Measurements from ENCODE around the gene MT2A.

DNA sequence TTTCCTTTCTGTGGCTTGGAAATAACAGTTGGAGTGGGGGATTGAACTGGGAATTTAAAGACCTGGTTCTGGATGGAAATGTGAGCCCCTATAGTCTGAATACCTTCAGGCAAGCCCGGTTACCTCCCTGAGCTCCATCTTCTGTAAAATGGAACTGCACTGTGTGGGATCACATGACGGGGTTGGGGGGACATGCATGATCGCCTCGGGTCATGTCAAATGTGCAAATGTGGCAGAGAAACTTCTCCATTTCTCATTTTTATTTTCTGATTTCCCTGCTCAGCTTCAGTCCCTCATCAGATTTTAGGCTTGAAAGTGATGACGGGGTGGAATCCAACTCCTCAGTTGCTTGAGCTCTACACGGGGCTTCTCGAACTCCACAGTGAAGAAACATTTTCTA, 44.8 kb downstream of the MT2A start:
- TF ChIP-seq, protein P1, sequence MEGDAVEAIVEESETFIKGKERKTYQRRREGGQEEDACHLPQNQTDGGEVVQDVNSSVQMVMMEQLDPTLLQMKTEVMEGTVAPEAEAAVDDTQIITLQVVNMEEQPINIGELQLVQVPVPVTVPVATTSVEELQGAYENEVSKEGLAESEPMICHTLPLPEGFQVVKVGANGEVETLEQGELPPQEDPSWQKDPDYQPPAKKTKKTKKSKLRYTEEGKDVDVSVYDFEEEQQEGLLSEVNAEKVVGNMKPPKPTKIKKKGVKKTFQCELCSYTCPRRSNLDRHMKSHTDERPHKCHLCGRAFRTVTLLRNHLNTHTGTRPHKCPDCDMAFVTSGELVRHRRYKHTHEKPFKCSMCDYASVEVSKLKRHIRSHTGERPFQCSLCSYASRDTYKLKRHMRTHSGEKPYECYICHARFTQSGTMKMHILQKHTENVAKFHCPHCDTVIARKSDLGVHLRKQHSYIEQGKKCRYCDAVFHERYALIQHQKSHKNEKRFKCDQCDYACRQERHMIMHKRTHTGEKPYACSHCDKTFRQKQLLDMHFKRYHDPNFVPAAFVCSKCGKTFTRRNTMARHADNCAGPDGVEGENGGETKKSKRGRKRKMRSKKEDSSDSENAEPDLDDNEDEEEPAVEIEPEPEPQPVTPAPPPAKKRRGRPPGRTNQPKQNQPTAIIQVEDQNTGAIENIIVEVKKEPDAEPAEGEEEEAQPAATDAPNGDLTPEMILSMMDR (IDR thresholded peaks at IDR 0.05), result no peak
- TF ChIP-seq POLR2A (IDR thresholded peaks at IDR 0.05; ENCODE audit: low read depth), result no peak
